BLaER1 (cell line): ENCODE measurements around the gene PRMT1.

Source experiments
- H3K27ac ChIP-seq: shearing (Covaris generic); formaldehyde crosslinking; 2 replicates; pipeline ENCODE4 v1.8.1; 2022
- H3K27me3 ChIP-seq: shearing (Covaris generic); formaldehyde crosslinking; 2 replicates; pipeline ENCODE4 v1.8.1; 2022
- H3K36me3 ChIP-seq: shearing (Covaris generic); formaldehyde crosslinking; 2 replicates; pipeline ENCODE4 v1.8.1; 2022
- H3K4me1 ChIP-seq: shearing (Covaris generic); formaldehyde crosslinking; 2 replicates; pipeline ENCODE4 v1.8.1; 2022
- H3K4me2 ChIP-seq: shearing (Covaris generic); formaldehyde crosslinking; 2 replicates; pipeline ENCODE4 v1.8.1; 2022
- H3K4me3 ChIP-seq: shearing (Covaris generic); formaldehyde crosslinking; 2 replicates; pipeline ENCODE4 v1.8.1; 2022
- H3K9ac ChIP-seq: shearing (Covaris generic); formaldehyde crosslinking; 2 replicates; pipeline ENCODE4 v1.8.1; 2022
- H3K9me3 ChIP-seq: shearing (Covaris generic); formaldehyde crosslinking; 2 replicates; pipeline ENCODE4 v1.8.1; 2022
- H4K20me1 ChIP-seq: shearing (Covaris generic); formaldehyde crosslinking; 2 replicates; pipeline ENCODE4 v1.8.1; 2022
- Cebpa-rat ChIP-seq: shearing (Covaris generic); IDR thresholded peaks from 2 replicates; pipeline ENCODE4 v1.8.1; 2022

The PRMT1 gene

GRCh38 chr19:49679771-49680413, 2.8 kb downstream of the PRMT1 start:
- peaks cover 41% of the 10 kb centered on the region for H3K36me3 ChIP-seq
- peak overlapping the region; percentile 48; the same call in 1 of the 2 replicates for H3K9ac ChIP-seq
- peak overlapping the region; percentile 97 for H3K4me2 ChIP-seq
- peak overlapping the region; percentile 22; the same call in 1 of the 2 replicates for H3K4me3 ChIP-seq
- peaks cover 45% of the 10 kb centered on the region for H3K4me1 ChIP-seq
- no peaks in the 10 kb centered on the region for H3K27me3 ChIP-seq
- no peak for TF ChIP-seq Cebpa-rat
- no peaks in the 10 kb centered on the region for H3K9me3 ChIP-seq
- H4K20me1 ChIP-seq = peaks cover 73% of the 10 kb centered on the region
- H3K27ac ChIP-seq = peak overlapping the region; percentile 26; the same call in 1 of the 2 replicates

DNA sequence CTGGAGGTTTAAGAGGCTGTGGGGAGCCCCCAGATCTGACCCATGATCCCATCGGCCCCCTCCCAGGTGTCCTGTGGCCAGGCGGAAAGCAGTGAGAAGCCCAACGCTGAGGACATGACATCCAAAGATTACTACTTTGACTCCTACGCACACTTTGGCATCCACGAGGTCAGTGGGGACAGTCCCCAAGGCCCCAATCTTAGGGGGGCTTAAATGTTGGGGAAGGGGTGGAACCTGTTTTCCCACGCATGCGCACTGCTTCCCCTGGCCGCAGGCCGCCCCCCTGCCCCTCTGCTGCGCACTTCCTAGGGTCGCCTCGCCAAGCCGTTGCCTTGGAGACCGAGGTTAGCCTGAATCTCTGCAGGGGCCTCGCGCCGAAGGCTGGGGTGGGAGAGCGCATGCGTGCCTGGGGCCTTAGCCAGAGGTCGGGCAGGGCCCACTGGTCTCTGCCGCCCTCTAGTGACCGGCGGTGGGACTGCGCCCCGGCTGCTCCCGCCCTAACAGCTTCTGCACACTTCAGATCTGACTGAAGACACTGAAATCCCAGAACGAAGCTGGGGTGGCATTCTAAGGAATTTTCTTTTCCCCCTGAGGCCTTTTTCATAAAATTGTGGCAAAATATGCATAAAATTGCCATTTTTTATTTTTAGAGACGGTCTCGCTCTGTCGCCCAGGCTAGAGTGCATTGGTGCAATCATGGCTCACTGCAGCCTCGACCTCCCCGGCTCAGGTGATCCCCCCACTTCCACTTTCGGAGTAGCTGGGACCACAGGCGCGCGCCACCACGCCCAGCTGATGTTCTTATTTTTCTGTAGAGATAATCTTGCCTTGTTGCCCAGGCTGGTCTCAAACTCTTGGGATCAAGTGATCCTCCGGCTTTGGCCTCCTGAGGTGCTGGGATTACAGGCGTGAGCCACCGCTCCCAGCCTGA, 3.6 kb downstream of the PRMT1 start:
- peak overlapping the region; percentile 97 for H3K4me2 ChIP-seq
- H4K20me1 ChIP-seq = peaks cover 81% of the 10 kb centered on the region
- H3K36me3 ChIP-seq = peaks cover 49% of the 10 kb centered on the region

DNA sequence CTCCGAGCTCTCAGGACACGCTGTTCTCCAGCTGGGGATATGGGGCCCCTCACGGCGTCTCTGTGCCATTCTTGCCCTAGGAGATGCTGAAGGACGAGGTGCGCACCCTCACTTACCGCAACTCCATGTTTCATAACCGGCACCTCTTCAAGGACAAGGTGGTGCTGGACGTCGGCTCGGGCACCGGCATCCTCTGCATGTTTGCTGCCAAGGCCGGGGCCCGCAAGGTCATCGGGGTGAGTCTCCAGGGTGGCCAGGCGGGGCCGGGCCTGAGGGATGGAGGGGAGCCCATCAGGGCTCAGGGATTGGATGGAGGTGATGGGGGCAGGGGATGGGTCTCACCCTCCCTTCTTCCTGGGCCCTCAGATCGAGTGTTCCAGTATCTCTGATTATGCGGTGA, 4.8 kb downstream of the PRMT1 start:
- TF ChIP-seq Cebpa-rat = no peak
- H4K20me1 ChIP-seq = peaks cover 90% of the 10 kb centered on the region
- H3K36me3 ChIP-seq = peaks cover 58% of the 10 kb centered on the region

More for the DNA sequence above, 3.6 kb downstream of the PRMT1 start:
- Histone ChIP-seq H3K4me1 (peaks cover 37% of the 10 kb centered on the region), H3K9ac (peak overlapping the region; percentile 48; the same call in 1 of the 2 replicates), H3K9me3 (no peaks in the 10 kb centered on the region), H3K4me3 (peak overlapping the region; percentile 22; the same call in 1 of the 2 replicates), H3K27me3 (no peaks in the 10 kb centered on the region), H3K27ac (peak overlapping the region; percentile 26; the same call in 1 of the 2 replicates)
- no peak for TF ChIP-seq Cebpa-rat

DNA sequence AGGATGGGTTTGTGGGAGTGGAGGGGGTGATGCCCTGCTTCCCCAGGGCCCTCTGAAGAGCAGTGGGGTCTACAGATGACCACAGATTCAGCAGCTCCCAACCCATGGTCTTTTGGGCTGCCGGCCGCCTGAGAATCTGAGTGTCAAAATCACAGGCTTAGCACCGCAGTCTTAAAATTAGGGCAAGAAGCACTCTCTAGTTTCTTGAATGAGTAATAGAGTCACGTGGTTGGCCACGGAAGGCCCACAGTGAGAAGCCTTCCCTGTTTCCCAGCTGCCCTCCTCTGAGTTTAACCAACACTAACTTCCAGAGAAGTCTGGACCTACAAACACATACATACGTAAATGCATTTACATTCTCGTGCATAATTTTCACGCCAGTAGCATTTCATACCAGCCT, 5.2 kb downstream of the PRMT1 start:
- H3K4me3 ChIP-seq = no peak overlapping the region
- no peak overlapping the region for H3K27ac ChIP-seq
- no peak overlapping the region for H3K9ac ChIP-seq
- TF ChIP-seq Cebpa-rat = no peak
- no peaks in the 10 kb centered on the region for H3K27me3 ChIP-seq
- H3K4me1 ChIP-seq = peaks cover 38% of the 10 kb centered on the region
- peaks cover 94% of the 10 kb centered on the region for H4K20me1 ChIP-seq
- H3K36me3 ChIP-seq = peaks cover 62% of the 10 kb centered on the region
- no peak overlapping the region for H3K4me2 ChIP-seq
- no peaks in the 10 kb centered on the region for H3K9me3 ChIP-seq

More for the DNA sequence above, 4.8 kb downstream of the PRMT1 start:
- no peak overlapping the region for H3K4me2 ChIP-seq
- peaks cover 34% of the 10 kb centered on the region for H3K4me1 ChIP-seq
- no peaks in the 10 kb centered on the region for H3K27me3 ChIP-seq
- H3K27ac ChIP-seq = no peak overlapping the region
- no peak overlapping the region for H3K4me3 ChIP-seq
- no peaks in the 10 kb centered on the region for H3K9me3 ChIP-seq
- H3K9ac ChIP-seq = no peak overlapping the region

GRCh38 chr19:49683814-49684250, 6.8 kb downstream of the PRMT1 start:
- H4K20me1 ChIP-seq = peaks cover 97% of the 10 kb centered on the region
- H3K27me3 ChIP-seq = no peaks in the 10 kb centered on the region
- H3K9me3 ChIP-seq = no peaks in the 10 kb centered on the region
- peaks cover 46% of the 10 kb centered on the region for H3K4me1 ChIP-seq
- no peak for TF ChIP-seq Cebpa-rat
- peaks cover 77% of the 10 kb centered on the region for H3K36me3 ChIP-seq
- no peak overlapping the region for H3K9ac ChIP-seq
- H3K27ac ChIP-seq = no peak overlapping the region
- no peak overlapping the region for H3K4me2 ChIP-seq
- no peak overlapping the region for H3K4me3 ChIP-seq

DNA sequence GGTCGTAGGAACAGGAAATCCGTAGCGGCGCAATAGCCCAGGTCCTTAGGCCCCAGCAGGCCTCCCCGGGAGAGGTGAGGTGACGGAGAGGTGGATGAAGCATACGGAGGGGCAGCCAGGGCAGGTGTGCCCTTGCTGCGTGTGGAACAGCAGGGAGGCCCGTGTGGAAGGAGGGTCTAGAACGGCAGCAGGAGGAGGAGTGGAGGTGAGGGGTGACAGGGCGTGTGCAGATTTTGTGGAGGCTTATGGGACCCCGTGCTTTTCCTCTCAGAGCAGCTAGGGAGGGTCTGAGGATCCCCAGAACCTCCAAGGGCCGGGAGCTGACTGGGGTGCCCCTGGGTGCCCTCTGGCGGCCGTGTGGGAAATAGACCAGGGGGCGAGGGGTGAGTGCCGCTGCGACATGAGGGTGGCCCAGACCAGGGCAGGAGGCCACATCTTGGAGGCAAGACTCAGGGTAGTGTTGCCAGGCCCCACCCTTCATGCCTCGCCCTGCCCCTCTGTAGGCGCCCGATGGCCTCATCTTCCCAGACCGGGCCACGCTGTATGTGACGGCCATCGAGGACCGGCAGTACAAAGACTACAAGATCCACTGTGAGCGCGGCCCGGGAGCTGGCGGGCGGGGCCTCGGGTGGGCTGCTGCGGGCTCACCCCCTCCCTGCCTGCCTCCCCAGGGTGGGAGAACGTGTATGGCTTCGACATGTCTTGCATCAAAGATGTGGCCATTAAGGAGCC, 7.3 kb downstream of the PRMT1 start:
- H3K9ac ChIP-seq = no peak overlapping the region
- peaks cover 45% of the 10 kb centered on the region for H3K4me1 ChIP-seq
- H3K27me3 ChIP-seq = peaks cover 5% of the 10 kb centered on the region; the same call in 1 of the 2 replicates
- peaks cover 97% of the 10 kb centered on the region for H4K20me1 ChIP-seq
- no peak for TF ChIP-seq Cebpa-rat
- H3K27ac ChIP-seq = no peak overlapping the region
- peaks cover 83% of the 10 kb centered on the region for H3K36me3 ChIP-seq
- no peaks in the 10 kb centered on the region for H3K9me3 ChIP-seq
- H3K4me2 ChIP-seq = no peak overlapping the region
- no peak overlapping the region for H3K4me3 ChIP-seq

- H3K4me3 ChIP-seq = no peak overlapping the region
- peaks cover 39% of the 10 kb centered on the region for H3K4me1 ChIP-seq
- no peak for TF ChIP-seq Cebpa-rat
- peaks cover 89% of the 10 kb centered on the region for H3K36me3 ChIP-seq
- no peak overlapping the region for H3K9ac ChIP-seq
- no peak overlapping the region for H3K4me2 ChIP-seq
- peaks cover 10% of the 10 kb centered on the region for H3K27me3 ChIP-seq
- H4K20me1 ChIP-seq = peaks cover 97% of the 10 kb centered on the region
- H3K9me3 ChIP-seq = no peaks in the 10 kb centered on the region
- H3K27ac ChIP-seq = no peak overlapping the region
Observed at GRCh38 chr19:49684983-49685553, 8.0 kb downstream of the PRMT1 start.

DNA sequence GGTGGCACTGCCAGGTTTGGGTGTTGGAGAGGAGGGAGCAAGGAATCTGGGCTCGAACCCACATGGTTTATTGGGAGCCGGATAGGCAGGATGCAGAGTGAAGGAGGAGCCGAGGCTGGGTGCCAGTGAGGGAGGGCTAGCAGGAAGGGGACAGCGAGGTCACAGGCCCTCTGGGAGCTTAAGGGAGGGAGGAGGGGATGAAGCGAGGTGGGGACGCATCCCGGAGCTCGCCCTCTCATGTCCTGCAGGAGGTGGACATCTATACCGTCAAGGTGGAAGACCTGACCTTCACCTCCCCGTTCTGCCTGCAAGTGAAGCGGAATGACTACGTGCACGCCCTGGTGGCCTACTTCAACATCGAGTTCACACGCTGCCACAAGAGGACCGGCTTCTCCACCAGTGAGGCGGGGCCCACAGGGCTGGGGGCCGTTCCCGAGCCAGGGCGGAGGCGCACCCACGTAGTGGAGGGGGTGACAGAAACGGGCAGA, 8.8 kb downstream of the PRMT1 start:
- H3K4me1 ChIP-seq = peaks cover 39% of the 10 kb centered on the region
- no peak overlapping the region for H3K4me3 ChIP-seq
- no peak for TF ChIP-seq Cebpa-rat
- peaks cover 94% of the 10 kb centered on the region for H4K20me1 ChIP-seq
- no peak overlapping the region for H3K4me2 ChIP-seq
- H3K27ac ChIP-seq = no peak overlapping the region
- peaks cover 89% of the 10 kb centered on the region for H3K36me3 ChIP-seq
- H3K27me3 ChIP-seq = peaks cover 19% of the 10 kb centered on the region
- no peaks in the 10 kb centered on the region for H3K9me3 ChIP-seq
- no peak overlapping the region for H3K9ac ChIP-seq
